Chondrocyte (in vitro differentiated cells): Measurements from ENCODE around the gene ERCC6. TPM values are rescaled to one million over a fixed set of nuclear protein-coding genes. Genes with fewer than 3 reads are reported as not detected.

ENCODE experiments used
- DNase-seq: peaks from one replicate; pipeline ENCODE4 v3.0.0; 2021; ENCODE audit warnings: mixed read lengths, low spot score
- H3K27ac Mint-ChIP-seq: one replicate; pipeline ENCODE4 v1.8.0; 2021; ENCODE audit warnings: mild to moderate bottlenecking, moderate library complexity, mixed read lengths; ENCODE audit not compliant: unreplicated experiment
- H3K27me3 Mint-ChIP-seq: 2 replicates; pipeline ENCODE4 v1.8.0; 2021; ENCODE audit warnings: low read depth, mixed read lengths
- H3K36me3 Mint-ChIP-seq: 2 replicates; pipeline ENCODE4 v1.8.0; 2021; ENCODE audit warnings: low read depth, mixed read lengths
- H3K4me1 Mint-ChIP-seq: 2 replicates; pipeline ENCODE4 v1.8.0; 2021; ENCODE audit warnings: low read depth, mild to moderate bottlenecking, mixed read lengths
- H3K4me3 Mint-ChIP-seq: one replicate; pipeline ENCODE4 v1.8.0; 2021; ENCODE audit warnings: mild to moderate bottlenecking, moderate library complexity, mixed read lengths; ENCODE audit not compliant: unreplicated experiment
- H3K9me3 Mint-ChIP-seq: 2 replicates; pipeline ENCODE4 v1.8.0; 2021; ENCODE audit warnings: low read depth, mixed read lengths
- total RNA-seq: library from RNA; stranded (reverse); gene quantifications from 3 replicates; pipeline ENCODE4 v1.2.1, GENCODE V29; 2021
- TF ChIP-seq, protein P1 (sequence below): fragments of 200-600 bp; sonication (generic); IDR thresholded peaks from 2 replicates; pipeline ENCODE4 v1.5.0; 2021; ENCODE audit warnings: antibody characterized with exemption, mild to moderate bottlenecking, moderate library complexity

Gene ERCC6
- total RNA-seq, 1 donor from 2014 or later, result 41.5 TPM

DNA sequence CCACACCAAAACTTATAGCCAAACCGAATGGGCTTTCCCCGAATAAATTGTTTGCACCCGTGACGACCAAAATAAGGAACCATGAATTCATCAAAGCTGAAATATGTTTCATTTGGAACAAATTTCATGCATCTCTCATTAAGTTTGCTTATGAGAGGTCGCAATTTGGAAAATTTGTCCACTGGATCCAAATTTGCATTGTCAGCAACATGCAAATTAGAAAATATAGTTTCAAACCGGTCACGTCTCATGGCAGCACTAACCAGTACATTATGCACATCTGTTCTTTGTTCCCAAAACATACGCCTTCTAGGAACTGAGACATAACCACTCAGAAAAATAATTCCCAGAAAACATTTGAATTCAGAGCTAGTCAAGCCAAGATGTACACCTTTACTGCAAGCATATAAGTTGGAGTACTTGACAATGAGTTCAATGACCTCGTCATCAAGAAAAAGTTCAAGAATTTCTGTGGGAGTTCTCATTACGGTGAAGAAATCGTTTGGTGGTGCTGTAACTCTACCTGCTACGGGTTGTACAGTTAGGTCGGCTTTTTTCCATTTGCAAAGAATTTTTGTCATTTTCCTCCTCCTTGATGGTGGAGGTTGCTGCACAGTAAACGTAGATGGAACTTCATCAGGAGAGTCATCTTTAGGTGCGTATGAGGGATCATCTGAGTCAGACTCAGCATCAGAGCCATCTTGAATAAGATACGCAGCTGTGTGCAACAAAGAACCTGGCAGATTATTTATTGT is 22.5 kb downstream of the ERCC6 start:
- peaks cover 8% of the 10 kb centered on the region for H3K36me3 Mint-ChIP-seq
- DNase-seq, result no peak
- H3K9me3 Mint-ChIP-seq, result no peaks in the 10 kb centered on the region
- H3K27me3 Mint-ChIP-seq, result no peaks in the 10 kb centered on the region
- no peak overlapping the region for H3K4me3 Mint-ChIP-seq
- H3K4me1 Mint-ChIP-seq, result peaks cover 18% of the 10 kb centered on the region
- TF ChIP-seq, protein P1, sequence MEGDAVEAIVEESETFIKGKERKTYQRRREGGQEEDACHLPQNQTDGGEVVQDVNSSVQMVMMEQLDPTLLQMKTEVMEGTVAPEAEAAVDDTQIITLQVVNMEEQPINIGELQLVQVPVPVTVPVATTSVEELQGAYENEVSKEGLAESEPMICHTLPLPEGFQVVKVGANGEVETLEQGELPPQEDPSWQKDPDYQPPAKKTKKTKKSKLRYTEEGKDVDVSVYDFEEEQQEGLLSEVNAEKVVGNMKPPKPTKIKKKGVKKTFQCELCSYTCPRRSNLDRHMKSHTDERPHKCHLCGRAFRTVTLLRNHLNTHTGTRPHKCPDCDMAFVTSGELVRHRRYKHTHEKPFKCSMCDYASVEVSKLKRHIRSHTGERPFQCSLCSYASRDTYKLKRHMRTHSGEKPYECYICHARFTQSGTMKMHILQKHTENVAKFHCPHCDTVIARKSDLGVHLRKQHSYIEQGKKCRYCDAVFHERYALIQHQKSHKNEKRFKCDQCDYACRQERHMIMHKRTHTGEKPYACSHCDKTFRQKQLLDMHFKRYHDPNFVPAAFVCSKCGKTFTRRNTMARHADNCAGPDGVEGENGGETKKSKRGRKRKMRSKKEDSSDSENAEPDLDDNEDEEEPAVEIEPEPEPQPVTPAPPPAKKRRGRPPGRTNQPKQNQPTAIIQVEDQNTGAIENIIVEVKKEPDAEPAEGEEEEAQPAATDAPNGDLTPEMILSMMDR, result no peak
- no peak overlapping the region for H3K27ac Mint-ChIP-seq

DNA sequence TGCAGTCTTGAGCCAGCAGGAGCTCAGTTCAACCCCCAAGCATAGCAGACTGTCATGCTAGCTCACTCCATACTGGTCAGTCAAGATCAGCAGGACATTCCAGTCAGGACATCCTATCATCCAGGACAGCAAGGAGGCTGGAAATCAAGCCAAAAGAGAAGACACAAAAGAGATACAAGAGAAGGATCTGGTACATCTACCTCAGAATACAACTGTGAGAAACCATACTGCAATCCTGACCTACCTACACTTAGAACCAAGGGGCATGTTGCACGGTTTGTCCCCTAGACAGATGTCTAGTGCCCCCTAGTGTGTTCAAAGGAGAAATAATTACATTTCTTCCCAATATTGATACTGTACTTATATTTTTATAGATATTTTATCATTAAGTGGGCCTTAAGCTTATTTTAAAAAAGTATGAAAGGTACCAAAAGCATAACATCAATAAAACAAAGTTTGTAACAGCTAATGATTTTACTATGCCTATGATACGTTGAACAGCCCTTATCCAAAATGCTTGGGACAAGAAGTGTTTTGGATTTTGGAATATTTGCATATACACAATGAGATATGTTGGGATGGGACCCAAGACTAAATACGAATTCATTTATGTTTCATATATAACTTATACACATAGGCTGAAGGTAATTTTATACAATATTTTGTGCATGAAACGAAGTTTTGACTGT is 26.7 kb downstream of the ERCC6 start:
- no peak overlapping the region for H3K27ac Mint-ChIP-seq
- no peaks in the 10 kb centered on the region for H3K27me3 Mint-ChIP-seq
- H3K9me3 Mint-ChIP-seq, result no peaks in the 10 kb centered on the region
- peaks cover 11% of the 10 kb centered on the region for H3K36me3 Mint-ChIP-seq
- peaks cover 15% of the 10 kb centered on the region for H3K4me1 Mint-ChIP-seq
- H3K4me3 Mint-ChIP-seq, result no peak overlapping the region
- no peak for DNase-seq
- TF ChIP-seq, protein P1, result peak; percentile 85

DNA sequence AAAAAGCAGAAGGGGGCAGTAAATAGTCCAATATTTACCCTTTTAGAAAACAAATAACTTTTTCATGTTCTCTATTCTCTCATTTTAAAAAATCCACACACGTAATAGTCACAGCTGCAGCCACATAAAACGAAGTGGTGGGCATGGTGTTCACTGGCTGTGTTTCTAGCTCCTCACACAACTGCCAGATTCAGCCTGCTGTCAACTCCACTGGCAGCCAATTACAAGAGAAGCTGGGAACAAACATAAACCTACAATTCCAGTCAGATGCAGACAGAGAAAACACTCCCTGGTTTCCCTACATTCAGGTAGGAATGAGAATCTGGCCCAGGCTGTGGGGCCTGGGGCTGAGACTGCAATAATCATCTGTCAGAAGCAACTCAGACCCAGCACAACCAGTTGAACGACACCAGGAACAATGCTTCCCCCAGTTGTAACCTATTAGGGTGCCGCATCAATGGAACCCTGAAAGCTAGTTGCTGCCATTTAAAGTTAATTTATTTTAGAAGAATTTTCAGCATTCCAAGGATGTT is 29.1 kb downstream of the ERCC6 start:
- no peak for DNase-seq
- H3K4me1 Mint-ChIP-seq, result peaks cover 15% of the 10 kb centered on the region
- no peaks in the 10 kb centered on the region for H3K9me3 Mint-ChIP-seq
- TF ChIP-seq, protein P1, result no peak
- H3K4me3 Mint-ChIP-seq, result no peak overlapping the region
- peaks cover 8% of the 10 kb centered on the region for H3K36me3 Mint-ChIP-seq
- no peaks in the 10 kb centered on the region for H3K27me3 Mint-ChIP-seq
- H3K27ac Mint-ChIP-seq, result no peak overlapping the region

DNA sequence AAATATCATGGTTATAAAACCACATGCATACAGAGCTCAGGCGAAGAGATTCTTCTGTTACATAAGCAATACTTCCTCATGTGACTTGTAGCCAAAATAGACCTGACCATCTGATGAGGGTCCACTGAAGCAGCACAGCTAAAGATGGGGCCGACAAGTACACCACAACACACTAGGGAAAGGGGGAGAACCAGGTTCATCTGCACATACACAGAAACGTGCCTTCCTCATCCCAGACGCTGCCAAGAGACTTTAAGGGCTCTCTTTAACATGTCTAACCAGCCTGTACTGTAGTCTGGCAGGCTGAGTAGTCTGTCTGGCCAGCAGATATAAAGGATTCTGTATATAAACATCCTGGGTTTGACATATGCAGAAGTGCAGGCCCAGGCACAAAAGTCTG is 30.3 kb downstream of the ERCC6 start:
- H3K4me1 Mint-ChIP-seq, result peaks cover 15% of the 10 kb centered on the region
- no peak for DNase-seq
- H3K36me3 Mint-ChIP-seq, result peaks cover 7% of the 10 kb centered on the region
- H3K27ac Mint-ChIP-seq, result no peak overlapping the region
- H3K4me3 Mint-ChIP-seq, result no peak overlapping the region
- no peaks in the 10 kb centered on the region for H3K27me3 Mint-ChIP-seq
- no peaks in the 10 kb centered on the region for H3K9me3 Mint-ChIP-seq
- TF ChIP-seq, protein P1, result no peak

DNA sequence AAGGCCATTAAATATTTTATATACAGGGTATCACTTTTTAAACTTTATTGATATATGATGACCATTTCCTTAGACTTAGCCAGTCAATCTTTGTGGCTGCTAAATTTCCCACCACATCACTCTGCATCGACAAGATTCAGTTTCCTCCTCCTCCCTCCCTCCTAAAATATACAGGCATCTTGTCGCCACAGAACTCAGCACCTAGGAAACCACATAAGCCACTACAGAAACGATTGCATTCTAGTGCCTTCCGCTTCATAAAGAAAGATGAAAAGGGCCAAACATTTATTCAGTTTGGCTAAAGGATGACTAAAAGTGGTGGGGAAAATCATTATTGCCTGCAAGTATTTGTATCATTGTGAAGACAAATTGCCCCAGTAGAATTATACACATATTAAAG is 30.7 kb downstream of the ERCC6 start:
- peaks cover 7% of the 10 kb centered on the region for H3K36me3 Mint-ChIP-seq
- TF ChIP-seq, protein P1, result no peak
- no peak overlapping the region for H3K4me3 Mint-ChIP-seq
- DNase-seq, result no peak
- no peak overlapping the region for H3K27ac Mint-ChIP-seq
- H3K27me3 Mint-ChIP-seq, result no peaks in the 10 kb centered on the region
- H3K9me3 Mint-ChIP-seq, result no peaks in the 10 kb centered on the region
- peaks cover 15% of the 10 kb centered on the region for H3K4me1 Mint-ChIP-seq
